Stimulated activated CD4-positive, alpha-beta T cell treated with anti-CD3 and anti-CD28 coated beads, Interleukin-15, amount 100 ng/mL, for 24 hours (primary cell): ENCODE data around the gene MYO7A.
A peak's percentile ranks its signal among the peaks of the same experiment; 100 is the strongest.

Experiments
- DNase-seq: peaks from one replicate; pipeline ENCODE4 v3.0.0-alpha.2; 2020

Gene MYO7A

DNA sequence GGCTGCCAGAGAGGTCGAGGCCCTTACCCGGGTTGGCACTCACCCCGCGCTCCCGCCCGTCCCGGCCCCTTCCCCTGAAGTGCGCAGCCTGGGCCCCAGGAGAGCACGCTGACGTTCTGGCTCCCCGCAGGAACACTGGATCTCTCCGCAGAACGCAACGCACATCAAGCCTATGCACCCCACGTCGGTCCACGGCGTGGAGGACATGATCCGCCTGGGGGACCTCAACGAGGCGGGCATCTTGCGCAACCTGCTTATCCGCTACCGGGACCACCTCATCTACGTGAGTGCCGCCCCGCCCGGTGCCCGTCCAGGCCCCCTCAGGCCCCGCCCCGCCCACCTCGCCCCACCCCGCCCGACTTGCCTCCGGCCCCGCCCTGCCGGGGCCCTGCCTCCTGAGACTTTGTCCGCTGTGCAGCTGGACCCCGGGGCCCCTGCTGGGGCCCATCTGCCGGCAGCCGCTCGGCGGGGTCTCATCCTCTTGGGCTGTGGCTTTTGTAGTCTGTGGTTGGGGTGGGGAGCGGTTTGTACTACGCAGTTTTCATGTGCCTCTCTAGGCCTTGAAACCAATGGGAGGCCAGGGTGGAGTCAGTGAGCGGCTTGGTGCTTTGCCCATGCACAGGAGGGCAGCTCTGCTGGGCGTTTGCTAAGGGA, 19.7 kb downstream of the MYO7A start:
- DNase-seq: peak; percentile 35

DNA sequence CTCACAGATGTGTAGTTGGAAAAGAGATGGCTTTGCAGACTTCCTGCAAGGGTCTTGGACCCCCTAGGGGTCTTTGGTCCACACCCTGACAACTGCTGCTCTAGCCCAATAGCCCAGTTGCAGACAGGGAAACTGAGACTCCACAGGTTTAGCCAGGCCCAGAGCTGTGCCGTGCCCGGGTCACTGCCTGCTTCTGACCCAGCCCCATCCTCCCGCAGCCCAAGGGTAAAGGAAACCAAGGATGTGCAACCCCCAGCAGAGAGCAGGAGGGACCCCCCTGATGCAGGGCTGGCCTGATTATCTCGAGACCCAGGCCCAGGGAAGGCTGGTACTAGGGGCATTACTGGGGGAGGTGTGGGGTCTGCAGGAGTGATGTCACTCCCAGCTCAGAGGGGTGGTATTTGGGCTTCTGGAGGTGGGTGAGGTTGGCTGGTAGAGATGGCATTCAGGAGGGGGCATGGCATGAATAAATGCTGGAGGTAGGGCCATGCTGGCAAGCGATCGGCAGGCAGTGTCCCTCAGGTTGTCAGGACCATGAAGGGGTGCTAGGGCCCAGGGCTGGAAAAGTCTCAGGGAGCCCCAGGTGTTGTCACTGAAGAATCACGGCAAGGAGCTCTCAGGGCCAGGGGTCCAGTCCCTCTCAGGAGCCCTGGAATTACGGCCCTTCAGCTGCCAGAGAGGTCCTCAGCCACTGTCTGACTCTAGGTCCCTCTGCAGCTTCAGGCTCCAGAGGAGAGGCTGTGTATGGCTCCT, 21.1 kb downstream of the MYO7A start:
- DNase-seq: no peak

GRCh38 chr11:77149716-77150392, 21.8 kb downstream of the MYO7A start:
- no peak for DNase-seq

DNA sequence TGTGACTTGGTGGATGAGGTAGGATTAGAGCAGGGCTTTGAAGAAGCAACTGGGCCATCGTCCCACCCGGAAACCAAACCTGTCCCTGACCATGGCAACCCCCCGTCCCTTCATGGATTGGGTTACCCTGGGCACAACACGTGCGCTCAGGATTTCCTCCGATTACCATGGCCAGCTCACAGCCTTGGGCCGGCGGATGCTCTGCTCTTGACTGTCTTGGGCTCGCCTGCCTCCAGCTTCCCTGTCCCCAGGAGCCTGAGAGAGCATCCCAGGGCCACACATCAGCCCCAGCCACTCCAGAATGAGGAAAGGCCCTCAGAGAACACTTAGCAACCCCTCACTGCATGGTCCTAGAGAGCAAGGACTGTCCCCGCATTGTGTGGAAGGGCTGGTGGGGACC, 22.8 kb downstream of the MYO7A start:
- DNase-seq: no peak

DNA sequence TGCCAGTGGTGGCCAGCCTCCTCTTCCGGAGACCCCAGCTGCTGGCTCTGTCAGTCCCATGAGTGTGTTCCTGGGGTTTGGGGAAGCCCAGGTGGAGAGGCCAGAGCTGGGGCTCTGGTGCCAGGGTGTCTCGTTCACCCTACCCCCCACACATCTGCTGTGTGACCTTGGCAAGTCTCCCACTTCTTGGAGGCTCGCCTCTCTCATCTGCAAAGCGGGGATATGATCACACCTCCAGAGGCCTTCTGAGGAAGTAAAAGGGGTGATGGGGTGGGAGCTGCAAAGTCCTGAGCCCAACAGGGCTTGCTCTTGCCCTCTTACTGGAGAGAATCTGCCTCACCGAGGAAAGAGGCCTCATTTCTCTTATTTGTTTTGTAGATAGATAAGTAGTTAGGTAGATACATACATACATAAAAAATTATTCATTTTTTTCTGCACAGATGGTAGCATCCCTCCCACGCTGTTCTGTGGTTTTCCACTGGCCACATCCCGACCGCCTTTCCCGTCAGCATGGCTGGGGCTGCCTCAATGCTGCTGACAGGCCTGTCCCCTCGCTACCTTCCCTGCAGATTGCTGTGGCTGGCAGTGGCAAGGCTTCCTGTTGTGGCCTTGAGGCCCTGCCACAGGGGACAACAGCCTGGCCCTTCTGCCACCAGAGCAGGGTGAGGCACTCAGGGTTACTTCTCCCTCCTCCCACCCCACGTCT, 23.9 kb downstream of the MYO7A start:
- DNase-seq: peak; percentile 77

DNA sequence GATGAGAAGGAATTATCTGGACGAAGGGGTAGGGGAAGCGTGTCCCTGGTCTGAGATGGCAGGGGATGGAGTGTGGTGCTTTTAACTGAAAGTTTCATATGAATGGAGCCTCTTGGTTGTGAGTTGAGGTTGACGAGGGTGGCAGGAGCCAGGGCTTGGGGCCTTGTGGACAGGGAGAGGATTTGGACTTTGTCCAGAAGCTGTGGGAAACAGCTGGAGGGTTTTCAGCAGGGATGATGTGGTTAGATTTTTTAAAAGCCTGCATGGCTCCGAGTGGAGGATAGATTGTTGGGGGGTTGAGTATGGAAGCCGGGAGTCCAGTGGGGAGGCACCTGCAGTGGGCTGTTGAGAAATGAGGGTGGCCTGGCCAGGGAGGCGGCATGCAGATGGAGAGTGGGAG, 24.8 kb downstream of the MYO7A start:
- no peak for DNase-seq

DNA sequence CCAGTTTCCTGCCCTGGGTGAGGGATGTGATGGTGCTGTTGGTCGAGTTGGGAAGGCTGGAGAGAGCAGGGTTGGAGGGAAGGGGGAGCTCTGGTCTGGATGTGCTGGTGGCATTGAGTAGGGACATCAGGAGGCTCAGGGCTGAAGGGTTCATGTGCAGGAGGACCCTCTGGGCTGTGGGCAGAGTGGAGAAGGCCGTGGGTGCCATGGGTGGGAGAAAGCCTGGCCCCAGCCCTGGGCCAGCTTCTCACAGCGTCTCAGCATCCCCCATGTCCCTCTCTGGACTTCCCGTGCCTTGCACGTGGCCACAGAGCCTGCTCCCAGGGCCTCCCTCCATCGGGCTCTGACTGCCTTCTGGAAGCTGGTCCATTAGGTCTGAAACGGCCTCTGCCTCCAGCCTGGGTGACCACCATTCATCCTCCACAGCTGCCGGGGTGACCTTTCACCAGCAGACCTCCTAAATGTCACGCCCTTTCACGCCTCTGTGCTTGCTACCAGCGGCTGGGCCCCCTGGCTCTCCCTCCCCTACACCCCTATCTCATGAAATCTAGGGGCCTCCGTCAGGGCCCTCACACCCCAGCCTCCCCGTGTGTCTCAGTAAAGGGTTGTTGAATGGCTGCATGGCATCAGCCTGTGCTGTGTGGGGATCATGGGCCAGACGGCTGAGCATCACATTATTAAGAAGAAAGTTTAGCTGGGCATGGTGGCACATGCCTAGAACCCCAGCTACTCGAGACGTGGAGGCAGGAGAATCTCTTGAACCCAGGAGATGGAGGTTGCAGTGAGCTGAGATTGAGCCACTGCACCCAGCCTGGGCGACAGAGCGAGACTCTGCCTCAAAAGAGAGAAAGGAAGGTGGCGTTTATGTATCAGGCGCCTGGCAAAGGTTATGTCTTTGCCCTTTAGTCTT, 25.5 kb downstream of the MYO7A start:
- DNase-seq: no peak

DNA sequence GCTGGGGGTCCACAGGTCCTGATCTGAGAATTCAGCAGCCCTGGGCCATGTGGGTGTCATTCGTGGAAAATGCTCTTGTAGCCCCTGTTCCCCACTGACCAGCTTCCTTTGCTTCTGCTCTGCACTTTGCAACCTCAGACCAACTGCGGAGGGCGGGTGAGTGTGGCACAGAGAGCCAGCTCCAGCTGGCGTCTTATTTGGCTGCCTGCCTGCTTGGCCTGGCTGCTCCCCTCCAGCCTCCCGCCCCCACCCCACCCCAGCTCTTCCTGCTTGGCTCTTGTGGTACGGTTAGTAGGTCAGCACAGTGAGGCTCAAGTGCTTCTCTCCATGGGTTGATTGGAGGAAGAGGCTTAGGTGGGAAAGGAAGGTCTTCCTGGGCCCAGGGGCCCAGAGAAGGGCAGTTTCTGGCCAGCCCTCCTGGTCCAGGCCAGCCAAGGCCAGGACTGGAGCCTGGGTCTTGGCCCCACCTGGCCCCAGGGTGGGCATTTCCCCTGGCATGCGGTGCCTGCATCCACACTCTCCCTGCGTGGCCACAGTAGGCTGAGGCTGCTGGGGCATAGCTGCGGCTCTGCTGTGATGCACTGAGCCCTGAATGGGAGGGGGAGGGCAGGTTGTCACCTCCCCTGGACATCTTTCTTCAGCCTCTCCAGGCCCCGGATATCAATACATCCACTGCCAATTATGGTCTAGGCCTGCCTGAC, 26.5 kb downstream of the MYO7A start:
- no peak for DNase-seq

DNA sequence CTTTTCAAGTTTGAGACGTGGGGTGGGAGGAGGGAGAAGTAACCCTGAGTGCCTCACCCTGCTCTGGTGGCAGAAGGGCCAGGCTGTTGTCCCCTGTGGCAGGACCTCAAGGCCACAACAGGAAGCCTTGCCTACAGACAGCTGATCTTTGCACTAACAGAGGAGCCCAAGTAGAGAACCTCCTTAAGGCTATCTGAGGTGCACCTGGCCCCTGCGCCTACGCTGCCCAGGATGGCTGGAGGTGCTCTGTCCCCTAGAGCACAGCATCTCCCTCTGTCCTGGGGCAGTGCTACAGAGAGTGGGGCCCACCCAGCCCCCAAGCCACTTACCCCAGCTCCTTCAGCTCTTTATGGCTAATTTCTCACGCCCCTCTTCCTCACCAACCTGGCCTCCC, 27.0 kb downstream of the MYO7A start:
- no peak for DNase-seq

DNA sequence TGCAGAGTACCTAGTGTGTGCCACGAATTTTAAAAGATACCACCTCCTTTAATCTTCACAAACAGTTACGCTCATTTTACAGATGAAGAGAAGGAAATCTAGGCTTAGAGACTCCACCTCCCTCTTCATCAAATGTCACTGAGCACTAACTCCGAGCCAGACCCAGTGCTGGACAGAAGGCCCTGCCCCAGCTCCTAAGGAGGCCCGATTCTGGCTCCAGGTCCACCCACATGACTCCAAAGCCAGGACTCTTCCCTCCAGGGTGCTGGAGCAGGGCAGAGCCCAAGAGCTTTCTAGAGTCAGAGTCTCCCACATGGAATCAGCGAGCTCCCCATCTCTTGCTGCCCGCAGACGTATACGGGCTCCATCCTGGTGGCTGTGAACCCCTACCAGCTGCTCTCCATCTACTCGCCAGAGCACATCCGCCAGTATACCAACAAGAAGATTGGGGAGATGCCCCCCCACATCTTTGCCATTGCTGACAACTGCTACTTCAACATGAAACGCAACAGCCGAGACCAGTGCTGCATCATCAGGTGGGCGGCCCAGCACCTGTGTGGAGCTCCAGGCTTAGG, 27.6 kb downstream of the MYO7A start:
- DNase-seq: no peak

DNA sequence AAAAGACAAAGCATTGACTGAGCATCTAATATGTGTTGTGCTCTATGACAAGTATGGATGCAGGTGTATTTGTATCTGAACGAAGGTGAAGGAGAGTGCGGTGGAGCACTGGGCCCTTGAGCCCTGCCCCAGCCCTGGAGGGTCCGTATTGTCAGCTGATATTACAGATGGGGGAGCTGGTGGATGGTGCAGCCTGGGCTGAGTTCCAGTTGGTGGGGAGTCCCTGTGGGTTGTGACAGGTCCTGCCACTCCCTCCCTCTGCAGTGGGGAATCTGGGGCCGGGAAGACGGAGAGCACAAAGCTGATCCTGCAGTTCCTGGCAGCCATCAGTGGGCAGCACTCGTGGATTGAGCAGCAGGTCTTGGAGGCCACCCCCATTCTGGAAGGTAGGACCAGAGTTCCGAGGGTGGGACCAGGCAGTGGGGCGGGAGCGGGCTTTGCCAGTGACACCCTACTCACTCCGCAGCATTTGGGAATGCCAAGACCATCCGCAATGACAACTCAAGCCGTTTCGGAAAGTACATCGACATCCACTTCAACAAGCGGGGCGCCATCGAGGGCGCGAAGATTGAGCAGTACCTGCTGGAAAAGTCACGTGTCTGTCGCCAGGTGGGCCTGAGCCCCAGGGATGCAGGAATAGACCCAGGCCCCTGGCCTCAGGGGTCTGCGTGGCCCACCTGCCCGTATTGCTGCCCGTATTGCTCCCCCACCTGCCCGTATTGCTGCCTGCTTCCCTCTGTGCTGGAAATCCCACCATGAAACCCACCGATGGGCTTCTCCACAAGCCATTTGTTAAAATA, 28.6 kb downstream of the MYO7A start:
- no peak for DNase-seq

DNA sequence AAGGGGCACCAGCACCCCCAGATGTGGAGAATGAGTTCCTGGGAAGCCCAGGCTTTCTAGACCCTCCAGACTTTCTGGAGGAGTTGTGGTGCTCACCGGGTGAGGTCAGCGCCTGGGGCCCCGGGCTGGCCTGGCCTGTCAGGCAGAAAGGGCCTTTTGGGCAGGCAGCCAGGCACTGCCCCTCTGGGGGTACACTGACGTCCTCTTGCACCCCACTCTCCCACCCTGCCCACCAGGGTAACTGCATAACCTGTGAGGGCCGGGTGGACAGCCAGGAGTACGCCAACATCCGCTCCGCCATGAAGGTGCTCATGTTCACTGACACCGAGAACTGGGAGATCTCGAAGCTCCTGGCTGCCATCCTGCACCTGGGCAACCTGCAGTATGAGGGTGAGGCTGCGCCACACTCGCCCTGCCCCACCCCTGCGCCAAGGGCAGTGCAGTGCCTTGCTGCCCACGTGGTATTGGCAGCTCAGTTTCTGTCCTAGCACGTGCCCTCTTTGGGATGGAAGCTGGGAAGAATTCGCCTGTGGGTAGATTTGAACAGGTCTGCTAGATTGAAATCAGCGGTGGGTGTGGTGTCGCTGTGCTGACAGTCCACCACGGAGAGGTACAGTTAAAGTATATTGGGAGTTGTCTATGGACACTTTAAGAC, 30.1 kb downstream of the MYO7A start:
- DNase-seq: no peak

DNA sequence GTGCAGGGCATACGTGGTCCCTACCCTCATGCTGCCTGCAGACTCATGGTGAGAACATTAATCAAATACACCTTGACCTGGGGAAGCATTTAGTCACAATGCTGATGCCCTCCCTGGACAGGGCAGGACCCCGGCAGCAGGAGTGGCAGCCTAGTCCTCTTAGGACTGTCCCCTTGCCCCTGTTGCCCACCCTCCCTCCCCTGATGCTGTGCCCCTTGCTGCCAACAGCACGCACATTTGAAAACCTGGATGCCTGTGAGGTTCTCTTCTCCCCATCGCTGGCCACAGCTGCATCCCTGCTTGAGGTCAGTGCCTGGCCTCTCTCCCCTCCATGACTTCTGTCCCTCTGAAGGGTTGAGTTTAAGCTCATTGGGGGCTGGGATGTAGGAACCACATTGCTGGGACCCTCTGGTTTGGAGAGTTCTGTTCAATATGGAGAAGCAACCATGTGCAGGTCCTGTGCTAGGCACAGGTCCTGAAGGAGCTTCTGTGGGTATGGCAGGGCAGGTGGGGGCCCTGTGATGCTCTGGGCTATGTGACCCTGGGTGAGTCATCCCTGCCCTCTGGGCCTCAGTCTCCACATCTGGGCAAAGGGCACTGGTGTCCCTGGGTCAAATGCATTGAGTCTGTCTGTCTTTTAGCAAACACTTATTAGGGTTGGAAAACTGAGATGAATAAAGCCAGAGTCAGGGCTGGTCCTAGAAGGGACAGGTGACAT, 31.3 kb downstream of the MYO7A start:
- no peak for DNase-seq

DNA sequence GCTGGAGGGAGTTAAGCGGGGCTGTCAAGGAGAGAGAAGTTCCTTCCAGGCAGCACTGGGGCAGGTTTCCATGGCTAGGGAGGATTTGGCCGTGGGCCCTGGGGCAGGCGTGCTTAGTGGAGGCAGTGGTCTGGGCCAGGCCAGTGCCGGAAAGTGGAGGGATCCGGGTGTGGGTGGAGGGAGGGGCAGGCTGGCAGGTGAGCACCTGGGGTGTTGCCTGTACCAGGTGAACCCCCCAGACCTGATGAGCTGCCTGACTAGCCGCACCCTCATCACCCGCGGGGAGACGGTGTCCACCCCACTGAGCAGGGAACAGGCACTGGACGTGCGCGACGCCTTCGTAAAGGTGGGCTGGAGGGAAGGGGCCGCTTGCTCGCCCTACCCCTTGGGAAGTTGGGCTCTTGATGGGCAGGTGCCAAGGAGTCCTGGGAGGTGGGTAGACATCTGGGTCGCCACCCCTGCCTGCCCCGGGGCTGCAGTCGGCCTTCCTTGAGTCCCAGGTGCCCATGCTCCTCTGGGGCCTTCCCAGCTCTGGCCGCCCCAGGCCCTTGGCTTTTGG, 32.0 kb downstream of the MYO7A start:
- DNase-seq: no peak

- no peak for DNase-seq
Observed at GRCh38 chr11:77163271-77163670, 35.2 kb downstream of the MYO7A start.

DNA sequence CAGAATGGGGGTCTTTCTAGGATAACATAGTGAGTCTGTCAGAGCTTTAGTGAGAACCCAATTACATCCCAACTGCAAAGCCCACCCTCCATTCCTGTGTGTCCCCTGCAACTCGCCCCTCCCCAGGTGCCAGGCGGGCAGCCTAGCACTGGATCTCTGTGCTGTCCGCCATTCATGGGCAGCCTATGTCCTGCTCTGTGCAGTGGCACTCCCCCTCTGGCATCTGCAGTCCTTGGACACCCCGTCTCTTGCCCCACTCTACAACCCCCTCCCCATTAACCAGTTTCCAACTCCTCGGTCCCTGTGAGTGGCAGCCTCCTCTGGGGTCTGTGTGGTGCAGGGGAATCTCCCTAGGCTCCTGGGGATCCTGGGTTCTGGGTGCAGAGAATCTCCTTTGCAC, 37.0 kb downstream of the MYO7A start:
- DNase-seq: no peak

DNA sequence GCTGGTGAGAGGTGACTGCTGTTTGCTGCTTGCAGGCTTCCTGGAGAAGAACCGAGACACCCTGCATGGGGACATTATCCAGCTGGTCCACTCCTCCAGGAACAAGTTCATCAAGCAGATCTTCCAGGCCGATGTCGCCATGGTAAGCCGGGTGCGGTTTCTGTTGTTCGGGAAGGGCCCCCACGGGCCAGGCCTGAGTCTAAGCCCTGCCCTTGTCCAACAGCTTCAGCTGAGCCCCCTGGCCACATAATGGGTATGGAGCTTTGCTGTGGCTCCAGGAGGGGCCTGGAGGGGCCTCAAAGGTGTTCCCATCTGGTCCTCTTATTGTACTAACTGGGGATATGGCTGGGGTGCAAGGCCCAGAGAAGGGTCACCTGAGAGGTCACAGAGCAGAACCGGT, 38.0 kb downstream of the MYO7A start:
- DNase-seq: no peak

DNA sequence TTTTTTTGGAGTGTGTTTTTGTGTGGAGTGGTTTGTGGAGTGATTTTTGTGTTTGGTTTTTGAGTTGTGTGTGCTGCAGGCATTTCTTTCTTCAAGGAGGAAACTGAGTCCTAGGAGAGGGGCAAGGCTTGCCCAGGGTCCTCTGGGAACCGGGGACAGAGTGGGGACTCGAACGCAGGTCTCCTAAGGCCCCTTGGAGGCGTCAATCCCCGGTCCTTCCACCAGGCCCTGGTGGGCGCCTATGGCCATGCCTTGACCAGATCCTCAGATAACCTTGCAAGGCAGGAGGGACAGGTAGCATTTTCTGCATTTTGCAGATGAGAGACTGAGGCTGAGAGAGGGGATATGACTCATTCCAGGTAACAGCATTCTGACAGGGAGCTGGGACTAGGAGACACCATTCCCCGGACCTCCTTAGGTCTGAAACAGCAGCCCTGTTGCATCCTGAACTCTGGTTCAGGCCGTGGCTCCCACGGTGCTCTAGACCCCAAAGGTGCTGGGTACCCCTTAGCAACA, 39.1 kb downstream of the MYO7A start:
- no peak for DNase-seq

DNA sequence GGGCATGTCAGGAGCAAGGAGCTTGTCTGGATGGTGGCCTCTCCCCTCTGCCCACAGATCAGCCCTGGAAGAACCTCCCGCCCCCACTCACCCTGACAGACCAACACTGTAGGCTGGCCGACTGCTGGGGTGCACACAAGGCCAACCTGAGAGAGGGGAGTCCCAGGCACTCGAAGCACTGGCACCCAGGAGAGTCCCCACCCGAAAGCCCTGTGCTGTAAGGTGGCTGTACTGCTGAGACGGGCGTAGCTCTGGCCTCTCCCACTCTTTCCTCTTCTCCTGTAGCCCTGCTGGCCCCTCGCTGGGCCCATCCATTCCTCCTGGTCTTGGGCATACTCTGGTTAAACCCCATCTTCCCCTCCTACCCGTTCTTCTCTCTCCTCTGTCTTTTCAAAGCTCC, 39.7 kb downstream of the MYO7A start:
- DNase-seq: no peak
